Skeletal muscle tissue (tissue), 4 donors: ENCODE data around the gene PSG7. TPM values are rescaled to one million over a fixed set of nuclear protein-coding genes. Genes with fewer than 3 reads are reported as not detected.
"Not testable (repeated sequence)": the region's sequence is repeated elsewhere in the genome, so short reads cannot be mapped to it uniquely, and the experiment has no call there.

Source experiments
- H3K27ac ChIP-seq: one replicate; pipeline ENCODE4 v1.7.0; 2013; ENCODE audit warnings: mild to moderate bottlenecking, low read depth, low read length, inconsistent platforms
- H3K27me3 ChIP-seq, 3 donors: one replicate each; pipeline ENCODE4 v1.7.0; 2013; ENCODE audit warnings: low read length in 3 of 3; ENCODE audit not compliant: control insufficient read depth in 3 of 3, insufficient read depth in 3 of 3
- H3K36me3 ChIP-seq, 3 donors: one replicate each; pipeline ENCODE4 v1.7.0; 2013; ENCODE audit warnings: low read length in 3 of 3; ENCODE audit not compliant: control insufficient read depth in 3 of 3, insufficient read depth in 3 of 3
- H3K4me1 ChIP-seq, 3 donors: one replicate each; pipeline ENCODE4 v1.7.0; 2013; ENCODE audit warnings: low read length in 3 of 3, mild to moderate bottlenecking in 3 of 3; ENCODE audit not compliant: control insufficient read depth in 3 of 3, insufficient read depth in 3 of 3
- H3K4me3 ChIP-seq, 3 donors: one replicate each; pipeline ENCODE4 v1.7.0; 2013; ENCODE audit warnings: low read length in 3 of 3
- H3K9ac ChIP-seq, 3 donors: one replicate each; pipeline ENCODE4 v1.7.0; 2013; ENCODE audit warnings: low read length in 3 of 3, mild to moderate bottlenecking in 3 of 3, moderate library complexity in 2 of 3, low read depth in 1 of 3
- H3K9me3 ChIP-seq, 3 donors: one replicate each; pipeline ENCODE4 v1.7.0; 2013; ENCODE audit warnings: low read length in 3 of 3; ENCODE audit not compliant: control insufficient read depth in 3 of 3
- total RNA-seq: library from RNA; depleted of rRNA; stranded (reverse); fragments of >200 nt; gene quantifications from one replicate; pipeline ENCODE4 v1.2.3, GENCODE V29; 2014
- donor health status: Osteomylitis.

Gene PSG7
- total RNA-seq, 1 donor from 2014 or later: not detected

DNA sequence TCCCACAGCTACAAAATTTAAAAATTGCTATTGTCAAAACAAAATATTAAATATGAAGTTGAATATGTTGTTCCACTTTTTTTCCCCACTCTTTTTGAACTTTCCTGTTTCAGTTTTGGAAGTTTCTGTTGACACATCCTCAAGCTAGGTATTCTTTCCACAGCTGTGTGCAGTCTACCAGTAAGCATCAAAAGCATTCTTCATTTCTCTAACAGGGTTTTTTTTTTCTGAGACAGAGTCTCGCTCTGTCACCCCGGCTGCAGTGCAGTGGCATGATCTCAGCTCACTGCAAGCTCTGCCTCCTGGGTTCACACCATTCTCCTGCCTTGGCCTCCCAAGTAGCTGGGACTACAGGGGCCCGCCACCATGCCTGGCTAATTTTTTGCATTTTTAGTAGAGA, 62.9 kb downstream of the PSG7 start:
- not testable (repeated sequence) for H3K9me3 ChIP-seq, H3K4me3 ChIP-seq, H3K27ac ChIP-seq, H3K36me3 ChIP-seq, H3K4me1 ChIP-seq, H3K27me3 ChIP-seq, H3K9ac ChIP-seq

Other genes starting within 250 kb of the PSG7 start
- gene PSG3, start 196.7 kb downstream of the PSG7 start, total RNA-seq: not detected
- gene PSG8, start 171.5 kb downstream of the PSG7 start, total RNA-seq: not detected
- not detected for gene PSG1, start 57.5 kb downstream of the PSG7 start, total RNA-seq
- gene PSG6, start 19.3 kb downstream of the PSG7 start, total RNA-seq: not detected
- 0.52 TPM for gene PSG11, start 89.3 kb upstream of the PSG7 start, total RNA-seq
- not detected for gene PSG2, start 145.5 kb upstream of the PSG7 start, total RNA-seq
- gene PSG5, start 249.3 kb upstream of the PSG7 start, total RNA-seq: not detected